Stromal cell of bone marrow (primary cell): Measurements from ENCODE around the gene FOXC1.
A peak's percentile ranks its signal among the peaks of the same experiment; 100 is the strongest.

Experiments used
- DNase-seq: peaks from one replicate; pipeline ENCODE4 v3.0.0-alpha.2; 2012; ENCODE audit warnings: low read depth

Gene FOXC1

DNA sequence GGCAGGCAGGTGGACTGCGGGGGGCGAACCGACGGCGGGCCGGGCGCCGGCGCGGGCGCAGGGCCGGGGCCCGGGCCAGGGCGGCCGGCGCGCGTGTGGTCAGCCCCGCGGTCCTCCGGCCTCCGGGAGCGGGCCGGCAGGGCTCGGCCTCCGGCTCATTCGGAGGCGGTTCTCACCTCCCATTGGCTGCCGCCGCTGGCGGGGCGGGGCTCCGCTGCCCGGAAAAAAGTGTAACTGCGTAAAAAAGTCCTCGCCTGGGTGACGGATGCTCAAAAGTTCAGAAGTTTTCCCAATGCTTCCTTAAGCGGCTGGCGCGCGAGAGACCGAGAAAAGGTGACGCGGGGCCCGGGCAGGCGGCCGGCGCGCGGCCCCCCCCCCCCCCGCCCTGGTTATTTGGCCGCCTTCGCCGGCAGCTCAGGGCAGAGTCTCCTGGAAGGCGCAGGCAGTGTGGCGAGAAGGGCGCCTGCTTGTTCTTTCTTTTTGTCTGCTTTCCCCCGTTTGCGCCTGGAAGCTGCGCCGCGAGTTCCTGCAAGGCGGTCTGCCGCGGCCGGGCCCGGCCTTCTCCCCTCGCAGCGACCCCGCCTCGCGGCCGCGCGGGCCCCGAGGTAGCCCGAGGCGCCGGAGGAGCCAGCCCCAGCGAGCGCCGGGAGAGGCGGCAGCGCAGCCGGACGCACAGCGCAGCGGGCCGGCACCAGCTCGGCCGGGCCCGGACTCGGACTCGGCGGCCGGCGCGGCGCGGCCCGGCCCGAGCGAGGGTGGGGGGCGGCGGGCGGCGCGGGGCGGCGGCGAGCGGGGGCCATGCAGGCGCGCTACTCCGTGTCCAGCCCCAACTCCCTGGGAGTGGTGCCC lies at the start of gene FOXC1:
Gene FOXC1 (plus strand): TSS at position 268 of the 849 bp plus-strand sequence. CDS start 531 bp downstream, at position 799.
- peak; percentile 95 for DNase-seq

DNA sequence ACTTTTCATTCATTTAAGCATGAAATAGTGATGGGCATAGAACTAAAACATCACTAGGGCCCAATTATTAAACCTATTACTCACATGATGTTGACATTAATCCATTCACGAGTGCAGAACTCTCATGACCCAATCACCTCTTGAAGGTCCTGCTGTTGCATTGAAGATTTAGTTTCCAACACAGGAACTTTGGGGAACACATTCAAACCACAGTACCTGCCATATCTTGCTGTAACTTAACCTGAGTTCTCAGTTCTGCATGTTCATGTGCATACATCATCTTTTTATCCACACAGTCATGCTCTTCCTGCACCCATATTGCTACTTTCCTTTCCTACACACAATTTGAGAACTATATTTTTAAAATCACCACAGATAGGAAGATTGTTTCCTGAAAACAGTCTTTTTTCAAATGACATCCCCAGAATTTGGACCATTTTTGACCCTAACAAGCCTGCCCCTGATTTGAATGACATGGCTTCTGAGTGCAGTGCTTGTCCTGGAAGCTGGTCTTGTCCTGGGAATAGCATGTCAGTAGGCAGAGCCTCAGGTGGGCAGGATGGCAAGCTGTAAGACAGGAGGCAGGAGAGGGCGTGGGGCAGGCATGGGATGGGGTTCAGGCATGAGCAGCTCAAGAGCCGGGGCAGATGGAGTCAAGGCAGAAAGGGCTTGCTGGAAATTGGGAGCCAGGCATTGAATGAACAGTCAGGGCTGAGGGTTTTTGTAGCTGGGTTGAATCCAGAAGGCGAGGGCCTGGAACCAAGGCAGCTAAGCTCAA lies 49.2 kb upstream of the FOXC1 start:
- no peak for DNase-seq

DNA sequence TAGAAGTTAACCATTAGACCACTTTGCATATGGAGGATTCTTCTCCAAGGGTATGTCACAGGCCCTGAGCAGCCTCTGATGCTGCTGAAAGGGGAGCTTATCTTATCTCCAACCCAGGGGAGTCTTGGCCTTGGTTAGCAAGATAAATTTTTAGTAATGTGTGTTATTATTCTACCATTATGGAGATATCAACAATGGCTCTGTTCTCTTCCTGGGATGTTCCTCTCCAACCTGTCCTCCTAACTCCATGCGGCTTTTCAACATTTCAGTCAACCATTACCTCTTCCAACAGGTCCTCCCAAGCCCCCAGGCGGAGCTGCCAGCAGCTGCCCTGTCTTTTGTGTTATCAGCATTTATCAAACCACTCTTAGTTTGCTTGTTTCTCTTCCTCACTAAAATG lies 48.4 kb upstream of the FOXC1 start:
- DNase-seq, result no peak

DNA sequence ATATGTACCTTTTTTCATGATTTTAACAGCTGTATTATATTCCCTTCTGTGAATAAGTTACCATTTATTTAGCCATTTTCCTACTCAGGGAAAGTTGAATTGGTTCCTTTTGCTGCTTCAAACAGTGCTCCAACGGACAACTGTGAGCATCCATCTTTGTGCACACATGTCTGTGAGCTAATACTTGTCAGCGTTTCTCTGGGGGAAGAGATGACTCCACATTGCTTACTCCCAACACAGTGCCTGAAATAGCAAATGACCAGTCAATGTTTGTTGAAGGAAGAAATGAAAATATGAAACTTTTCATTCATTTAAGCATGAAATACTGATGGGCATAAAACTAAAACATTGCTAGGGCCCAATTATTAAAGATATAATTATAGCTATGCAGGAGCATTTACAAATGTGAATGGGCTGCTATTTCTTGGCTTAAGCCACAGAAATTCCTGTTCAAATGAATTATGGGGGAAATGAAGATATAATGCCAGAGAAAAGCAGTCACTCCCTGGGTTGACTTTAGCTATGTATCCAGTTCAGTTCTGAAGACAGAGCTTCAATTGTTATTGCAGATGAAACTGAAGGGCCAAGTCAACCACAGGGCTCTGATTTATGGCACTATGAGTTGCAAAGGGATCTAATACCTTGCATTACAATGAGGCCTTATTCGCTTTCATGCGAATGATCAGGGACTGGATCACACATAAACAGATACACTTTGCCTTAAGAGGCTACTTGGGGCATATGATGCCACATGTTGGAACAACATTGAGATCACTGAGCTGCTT lies 47.4 kb upstream of the FOXC1 start:
- no peak for DNase-seq

DNA sequence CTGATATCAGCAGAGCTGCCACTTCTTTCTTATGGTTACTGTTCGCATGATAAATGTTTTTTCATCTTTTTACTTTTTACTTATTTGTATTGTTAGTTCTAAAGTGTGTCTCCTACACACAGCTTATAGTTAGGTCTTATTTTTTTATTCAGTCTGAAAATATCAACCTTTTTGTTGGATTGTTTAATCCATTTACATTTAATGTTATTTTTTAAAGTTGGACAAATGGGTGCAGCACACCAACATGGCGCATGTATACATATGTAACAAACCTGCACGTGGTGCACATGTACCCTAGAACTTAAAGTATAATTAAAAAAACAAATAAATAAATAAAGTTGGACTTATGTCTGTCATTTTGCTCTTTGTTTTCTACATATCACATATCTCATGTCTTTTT lies 40.3 kb upstream of the FOXC1 start:
- DNase-seq, result no peak

DNA sequence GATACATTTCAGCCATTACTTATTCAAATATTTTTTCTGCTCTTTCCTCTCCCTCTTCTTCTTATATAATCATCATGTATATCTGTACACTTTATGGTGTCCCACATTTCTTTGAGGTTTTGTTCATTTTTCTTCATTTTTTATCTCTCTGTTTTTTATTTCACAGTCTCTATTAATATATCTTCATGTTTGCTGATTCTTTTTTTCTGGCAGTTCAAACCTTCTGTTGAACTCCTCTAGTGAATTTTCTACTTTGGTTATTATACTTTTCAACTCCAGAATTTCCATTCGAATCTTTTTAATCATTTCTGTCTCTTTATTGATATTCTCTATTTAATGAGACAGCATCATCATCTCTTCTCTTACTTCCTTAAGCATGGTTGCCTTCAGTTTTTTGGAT lies 38.9 kb upstream of the FOXC1 start:
- DNase-seq, result no peak

DNA sequence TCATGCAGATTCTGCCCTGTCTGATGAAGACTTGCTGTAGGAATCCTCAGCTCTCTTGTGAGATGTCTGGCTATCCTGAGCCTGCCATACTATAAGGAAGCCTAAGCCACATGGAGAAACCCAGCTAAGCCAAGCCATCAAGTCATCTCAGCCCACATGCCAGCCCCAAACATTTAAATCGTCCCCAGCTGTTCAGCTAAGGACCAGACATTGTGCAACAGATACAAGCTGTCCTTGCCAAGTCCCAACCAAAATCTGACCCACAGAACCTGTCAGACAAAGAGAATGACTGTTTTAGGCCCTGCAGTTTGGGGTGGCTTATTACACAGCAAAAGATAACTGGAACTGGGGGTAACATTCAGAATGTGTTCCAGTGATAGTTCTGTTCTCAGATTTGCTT lies 36.8 kb upstream of the FOXC1 start:
- DNase-seq, result no peak

DNA sequence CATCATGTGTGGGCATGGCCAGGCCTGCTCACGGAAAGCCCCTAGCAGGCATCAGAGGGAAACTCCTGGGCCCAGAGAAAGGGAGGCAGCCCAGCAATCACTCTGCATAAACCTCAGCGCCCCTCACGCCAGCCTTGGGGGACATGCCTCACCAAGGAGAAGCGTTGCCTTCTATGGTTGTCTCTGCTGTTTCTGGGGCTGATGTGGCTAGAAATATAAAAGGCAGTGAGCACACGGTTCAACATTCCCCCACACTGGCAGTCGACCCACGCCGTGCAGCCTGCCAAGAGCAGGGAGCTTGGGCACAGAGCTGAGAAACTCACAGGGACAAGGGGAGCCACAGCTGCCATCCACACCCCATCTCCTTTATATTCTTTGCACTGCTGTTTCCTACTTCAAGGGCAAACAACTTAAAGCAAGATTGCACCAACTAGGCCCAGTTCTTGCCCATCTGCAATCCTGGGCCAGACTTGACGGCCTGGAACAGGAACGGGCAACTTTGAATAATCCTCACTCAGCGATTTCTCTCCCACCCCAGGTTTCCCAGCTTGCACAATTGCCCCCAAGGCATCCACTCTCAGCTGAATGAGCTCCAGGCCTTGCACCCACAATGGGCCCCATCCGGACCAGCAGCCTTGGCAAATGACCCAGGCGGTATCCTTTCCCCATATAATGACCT lies 35.5 kb upstream of the FOXC1 start:
- no peak for DNase-seq

DNA sequence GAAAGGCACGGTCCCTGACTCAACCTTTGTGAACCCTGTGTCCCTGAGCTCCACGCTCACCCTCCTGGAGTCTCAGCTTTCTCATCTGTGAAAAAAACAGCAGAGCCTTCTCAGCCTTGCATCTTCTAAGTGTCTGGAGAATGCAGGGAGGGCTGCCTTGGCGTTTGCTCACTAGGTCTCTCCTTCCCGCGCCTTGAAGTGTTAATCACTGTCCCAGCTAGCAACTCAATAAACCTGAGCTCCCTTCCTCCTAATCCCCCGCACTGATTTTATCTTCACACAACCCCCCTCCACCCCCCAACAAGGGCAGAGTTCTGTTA lies 34.9 kb upstream of the FOXC1 start:
- no peak for DNase-seq

DNA sequence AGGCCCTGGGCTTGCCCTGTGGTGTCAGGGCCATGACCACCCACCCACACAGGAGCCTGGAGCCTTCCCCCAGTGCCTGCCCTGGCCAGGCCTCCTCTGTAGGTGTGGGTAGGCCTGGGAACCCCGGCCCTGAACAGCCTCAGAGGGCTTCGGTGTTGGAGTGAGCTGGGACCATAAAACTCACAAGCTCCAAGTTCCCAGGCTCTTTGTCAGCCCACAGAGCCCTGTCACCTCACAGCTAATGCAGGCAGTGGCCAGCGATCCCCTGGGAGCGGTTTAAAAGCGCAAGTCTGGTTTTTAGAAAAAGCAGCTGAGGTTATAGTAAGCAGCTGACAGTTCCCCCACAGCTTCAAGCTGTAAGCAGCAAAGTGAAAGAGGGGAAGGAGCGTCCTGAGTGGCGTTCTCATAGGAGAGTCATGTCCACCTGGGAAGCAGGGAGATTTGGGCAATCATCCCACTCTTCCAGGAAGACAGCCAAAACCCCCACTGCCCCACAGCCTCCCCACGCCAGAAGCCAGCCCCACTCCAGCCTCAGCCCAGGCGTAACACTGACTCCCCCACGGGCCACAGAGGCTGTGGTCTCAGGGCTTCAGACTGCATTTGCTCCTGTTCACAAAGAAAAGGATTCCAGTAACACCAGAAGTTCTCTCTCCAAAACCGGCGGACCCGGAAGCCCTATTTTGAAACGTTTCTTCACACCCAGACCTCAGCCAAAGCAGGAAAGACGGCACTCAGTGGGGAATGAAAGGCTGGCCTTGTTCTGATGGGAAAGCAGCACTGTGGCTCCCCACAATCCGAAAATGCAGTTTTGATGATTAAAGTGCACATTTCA lies 34.3 kb upstream of the FOXC1 start:
- DNase-seq, result peak; percentile 45

DNA sequence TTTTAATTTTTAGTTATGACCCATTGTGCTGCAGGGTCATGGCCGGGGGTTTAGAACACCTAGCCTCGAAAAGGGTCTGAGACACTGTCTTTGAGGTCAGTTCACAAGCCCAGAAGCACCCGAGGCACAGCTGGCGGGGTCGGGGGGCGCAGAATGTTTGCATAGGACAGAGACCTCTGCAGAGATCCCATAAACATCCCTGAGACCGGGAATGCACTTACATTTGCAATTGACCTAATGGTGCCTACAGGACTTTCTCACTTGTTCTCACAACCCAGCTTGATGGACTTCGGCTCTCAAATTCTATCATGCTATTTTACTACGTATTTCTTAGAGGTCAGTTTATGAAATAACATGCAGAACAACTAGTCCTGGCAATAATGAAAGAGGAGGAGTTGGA lies 33.5 kb upstream of the FOXC1 start:
- no peak for DNase-seq

DNA sequence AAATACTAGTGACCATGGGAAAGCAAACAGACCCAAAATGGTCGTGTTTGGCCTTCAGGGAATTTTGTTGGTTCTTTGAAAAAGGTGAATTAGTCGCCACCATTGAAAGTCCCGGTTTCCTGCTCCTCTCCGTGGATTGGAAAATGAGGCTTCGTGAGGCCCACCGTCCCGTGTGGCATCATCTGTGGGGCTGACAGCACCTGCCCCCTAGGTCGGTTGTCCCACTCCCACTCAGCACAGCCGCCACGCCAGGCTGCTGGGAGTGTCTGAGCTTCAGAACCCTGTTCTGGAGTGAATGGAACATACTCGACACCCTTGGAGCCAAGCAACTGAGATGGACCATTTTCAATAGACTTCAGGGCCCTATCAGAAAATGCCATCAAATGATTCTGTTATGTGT lies 33.0 kb upstream of the FOXC1 start:
- no peak for DNase-seq

DNA sequence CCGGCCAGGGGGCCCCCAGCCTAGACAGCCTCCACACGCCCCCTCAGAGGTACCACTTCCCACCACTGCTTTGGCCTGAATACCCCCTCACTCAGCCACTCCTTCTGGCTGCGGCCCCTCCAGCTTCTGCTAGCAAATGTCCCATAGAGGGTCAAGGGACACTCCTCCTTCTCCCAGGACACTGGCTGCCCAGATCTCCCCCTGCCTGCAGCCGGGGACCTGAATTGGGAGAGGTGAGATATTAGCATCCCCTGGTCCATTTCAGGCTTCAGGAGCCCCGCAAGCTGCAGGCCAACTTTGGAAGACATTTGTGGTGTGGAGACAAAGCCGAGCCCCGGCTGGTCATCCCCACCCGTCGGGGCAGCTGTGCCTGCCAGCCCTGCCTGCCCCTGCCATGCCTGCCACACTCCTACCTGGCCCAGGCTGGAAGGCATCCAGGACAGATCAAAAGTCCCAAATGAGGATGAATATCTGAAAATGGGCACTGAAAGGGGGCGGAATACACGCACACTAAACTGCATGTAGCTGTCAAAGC lies 32.5 kb upstream of the FOXC1 start:
- no peak for DNase-seq

DNA sequence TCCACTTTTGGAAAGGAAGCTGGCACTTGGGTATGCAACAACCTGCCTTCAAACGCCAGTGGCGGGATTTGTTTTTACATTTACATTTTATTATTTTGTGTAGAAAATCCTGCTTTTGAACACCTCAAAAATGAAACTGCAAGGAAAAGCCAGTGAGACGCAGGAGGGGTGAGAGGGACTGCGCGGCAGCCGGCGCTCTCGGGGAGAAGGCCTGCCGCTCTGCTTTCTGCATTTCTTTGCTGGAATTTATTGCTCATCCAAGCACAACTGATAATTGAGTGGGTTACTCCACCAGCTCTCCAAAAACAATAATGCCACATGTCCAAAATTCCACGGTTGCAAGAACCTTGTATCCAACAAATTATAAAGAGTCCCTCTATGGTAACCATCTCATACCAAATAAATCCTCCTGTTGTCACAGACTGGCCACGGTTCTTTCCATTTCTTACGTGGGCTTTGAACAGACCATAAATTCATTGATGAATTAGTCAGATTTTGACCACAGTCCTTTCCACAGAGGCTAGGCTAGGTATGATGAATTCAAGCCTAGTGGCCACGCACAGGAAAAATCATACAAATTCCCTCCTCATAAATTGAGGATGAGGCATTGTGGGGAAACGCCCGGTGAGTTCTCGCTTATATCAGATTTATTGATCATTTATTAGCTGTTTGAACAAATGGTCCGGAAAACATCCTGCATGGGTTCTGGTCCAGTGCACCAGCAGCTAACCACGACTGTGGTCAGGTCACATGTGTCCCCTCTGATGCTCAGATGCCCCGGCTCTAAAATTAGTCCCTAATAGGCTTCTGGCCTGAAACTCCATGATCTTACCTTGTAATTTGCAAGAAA lies 31.6 kb upstream of the FOXC1 start:
- peak; percentile 51 for DNase-seq

DNA sequence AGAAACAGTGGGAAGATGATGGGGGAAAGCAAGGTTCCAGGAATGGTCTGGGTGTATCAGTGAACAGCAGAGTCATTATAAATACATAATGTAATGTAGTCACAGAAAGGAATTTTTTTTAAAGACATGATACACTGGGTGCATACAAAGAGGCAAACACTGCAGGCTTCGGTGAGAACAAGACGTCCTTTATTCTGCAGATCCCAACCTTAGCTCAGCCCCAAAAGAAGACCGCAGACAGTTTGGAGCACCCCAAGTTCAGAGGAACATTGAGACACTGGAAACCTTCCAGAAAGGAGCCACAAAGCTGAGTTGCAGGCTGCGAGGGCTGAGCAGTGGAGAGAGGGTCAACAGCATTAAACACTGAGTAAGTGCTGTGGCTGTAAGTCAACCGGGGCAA lies 30.6 kb upstream of the FOXC1 start:
- DNase-seq, result no peak

DNA sequence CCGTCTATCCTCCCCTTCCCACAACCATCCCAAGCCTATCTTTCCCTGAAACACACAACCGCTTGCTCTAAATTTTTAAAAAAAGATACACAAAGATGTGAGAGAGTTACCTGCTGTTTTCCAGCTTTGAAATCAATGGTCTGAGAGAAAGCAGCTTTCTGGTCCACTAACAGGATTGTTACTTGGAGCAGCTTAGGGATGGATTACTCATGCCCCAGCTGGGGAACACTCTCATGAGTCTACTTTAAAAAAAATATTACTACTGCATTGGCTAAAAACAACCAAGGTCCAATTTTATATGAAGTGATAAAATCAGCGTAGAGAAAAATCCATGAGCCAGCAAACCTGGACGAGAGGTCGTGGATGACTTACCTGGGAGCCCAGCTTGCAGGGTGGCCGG lies 29.6 kb upstream of the FOXC1 start:
- peak; percentile 53 for DNase-seq

DNA sequence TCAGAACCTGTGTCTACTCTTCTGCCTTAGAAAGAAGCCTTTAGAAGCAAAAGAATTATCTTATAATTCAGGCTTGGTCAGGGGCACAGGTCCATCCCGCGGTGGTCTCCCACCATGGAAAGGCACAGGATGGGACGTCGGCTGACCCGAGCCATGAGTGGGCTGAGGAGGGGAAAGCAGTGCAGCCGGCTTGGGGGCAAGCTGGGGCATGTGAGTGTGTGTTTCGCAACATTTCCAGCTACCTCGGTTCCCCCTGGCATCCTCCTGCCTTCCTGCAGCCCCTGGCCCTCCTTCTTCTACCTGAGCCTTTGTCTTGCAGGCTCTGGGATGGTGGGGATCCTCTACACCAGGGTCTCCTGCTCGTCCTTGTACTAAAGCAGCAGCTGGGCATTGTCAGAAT lies 29.1 kb upstream of the FOXC1 start:
- DNase-seq, result no peak

DNA sequence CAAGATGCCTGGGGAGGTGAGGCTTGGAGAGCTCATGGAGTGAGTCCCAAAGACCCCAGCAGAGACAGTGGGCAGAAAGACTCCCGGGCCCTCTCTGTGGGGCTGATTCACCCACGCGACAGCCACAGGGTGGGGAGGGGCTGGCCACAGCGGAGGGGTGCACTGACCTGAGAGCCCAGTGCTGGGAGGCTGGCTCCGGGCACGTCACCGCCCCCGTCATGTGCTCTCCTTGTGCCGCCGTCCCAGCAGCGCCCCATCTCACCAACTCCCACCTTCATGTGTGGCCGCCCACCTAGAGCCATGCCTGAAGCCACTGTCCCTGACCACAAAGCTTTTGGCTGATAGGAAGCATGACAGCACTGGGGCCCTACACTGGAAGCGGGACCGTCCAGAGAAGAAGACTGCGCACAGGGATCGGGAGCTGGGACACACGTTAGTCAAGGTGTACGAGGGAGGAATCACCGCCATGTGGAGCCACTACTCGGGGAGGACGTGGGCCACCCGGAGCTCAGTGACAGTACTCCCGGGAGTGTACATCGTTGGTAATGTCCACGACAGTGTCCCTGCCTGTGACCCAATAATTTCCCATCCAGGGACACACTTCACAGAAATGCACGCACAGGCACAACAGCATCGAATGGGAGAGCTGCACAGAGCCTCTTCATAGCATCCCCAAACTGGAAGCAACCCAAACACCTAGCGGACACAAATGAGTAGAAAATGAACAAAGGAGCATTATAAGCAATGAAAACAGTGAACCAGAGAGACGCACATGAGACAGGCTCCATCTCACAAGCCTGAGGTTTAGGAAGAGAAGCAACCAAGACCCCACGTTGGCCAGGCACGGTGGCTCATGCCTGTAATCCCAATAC lies 28.4 kb upstream of the FOXC1 start:
- no peak for DNase-seq

DNA sequence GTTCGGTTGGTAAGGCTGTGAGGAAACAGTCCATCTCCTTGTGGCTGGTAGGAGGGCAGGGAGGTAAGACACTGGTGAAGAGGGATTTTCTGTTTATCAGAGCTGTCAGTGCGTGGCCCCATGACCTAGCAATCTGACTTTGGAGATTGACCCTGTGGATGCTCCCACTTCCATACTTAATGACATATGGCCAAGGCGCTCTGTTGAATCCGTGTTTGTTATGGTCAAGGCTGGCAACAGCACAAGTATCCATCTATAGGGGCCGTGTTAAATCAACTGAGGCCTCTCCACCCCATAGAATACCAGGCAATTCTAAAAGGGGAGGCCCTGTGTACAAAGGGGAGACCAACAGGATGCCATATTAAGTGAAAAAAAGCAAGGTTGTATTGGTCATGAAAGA lies 25.6 kb upstream of the FOXC1 start:
- DNase-seq, result no peak
